IPS-11a (cell line): ENCODE data around the gene MRPL16.
"Not testable (repeated sequence)": the region's sequence is repeated elsewhere in the genome, so short reads cannot be mapped to it uniquely, and the experiment has no call there.

ENCODE experiments used
- H3K4me3 ChIP-seq: one replicate; pipeline ENCODE4 v1.5.1; 2013; ENCODE audit warnings: low read depth, low read length, control low read depth

The MRPL16 gene

DNA sequence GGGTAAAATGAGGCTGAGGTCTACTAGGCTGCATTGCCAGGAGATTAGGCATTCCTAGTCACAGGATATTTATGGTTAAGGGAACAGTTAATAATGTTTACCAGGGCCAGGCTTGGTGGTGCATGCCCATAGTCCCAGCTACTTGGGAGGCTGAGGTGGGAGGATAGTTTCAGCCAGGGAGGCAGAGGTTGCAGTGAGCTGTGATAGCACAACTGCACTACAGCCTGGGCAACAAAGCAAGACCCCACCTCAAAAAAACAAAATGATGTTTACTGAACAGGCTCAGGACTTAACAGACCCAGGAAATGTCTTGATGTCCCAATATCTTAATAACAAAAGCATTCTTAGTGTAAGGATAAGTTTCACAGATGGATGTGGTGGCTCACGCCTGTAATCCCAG is 2.8 kb upstream of the MRPL16 start:
- no peak overlapping the region for H3K4me3 ChIP-seq

DNA sequence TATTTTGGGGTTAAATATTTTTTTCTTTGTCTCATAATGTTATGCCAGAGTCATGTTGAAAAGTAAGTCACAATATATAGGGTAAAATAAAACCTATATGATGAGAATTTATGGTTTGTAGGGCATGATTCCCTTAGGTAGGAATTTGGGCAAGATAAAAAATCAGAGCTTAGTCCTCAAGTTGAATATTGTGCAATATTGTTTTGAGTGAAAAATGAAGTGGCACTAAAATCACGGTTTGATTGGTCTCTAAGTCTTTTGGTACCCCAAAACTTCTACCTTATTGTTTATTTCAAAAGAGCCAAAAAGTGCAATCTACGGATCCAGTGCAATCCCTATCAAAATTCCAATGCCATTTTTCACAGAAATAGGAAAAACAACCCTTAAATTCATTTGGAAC is 1.6 kb upstream of the MRPL16 start:
- no peak overlapping the region for H3K4me3 ChIP-seq

DNA sequence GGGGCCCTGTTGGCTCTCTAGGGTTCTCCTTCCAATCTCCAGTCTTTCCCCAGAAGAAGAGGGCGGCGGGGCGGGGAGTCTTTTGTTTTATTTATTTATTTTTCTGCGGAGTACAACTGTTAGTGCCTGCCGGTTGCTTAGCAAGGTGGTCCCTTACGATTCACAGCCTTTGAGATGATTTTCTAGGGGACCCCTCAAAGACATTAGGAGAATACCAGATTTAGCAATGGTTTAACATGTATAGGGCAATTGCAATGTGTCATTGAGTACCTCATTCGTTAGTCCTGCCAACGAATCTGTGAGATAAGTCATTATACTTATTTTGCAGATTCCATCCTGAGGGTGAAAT is 307 bp upstream of the MRPL16 start:
- H3K4me3 ChIP-seq = no peak overlapping the region

DNA sequence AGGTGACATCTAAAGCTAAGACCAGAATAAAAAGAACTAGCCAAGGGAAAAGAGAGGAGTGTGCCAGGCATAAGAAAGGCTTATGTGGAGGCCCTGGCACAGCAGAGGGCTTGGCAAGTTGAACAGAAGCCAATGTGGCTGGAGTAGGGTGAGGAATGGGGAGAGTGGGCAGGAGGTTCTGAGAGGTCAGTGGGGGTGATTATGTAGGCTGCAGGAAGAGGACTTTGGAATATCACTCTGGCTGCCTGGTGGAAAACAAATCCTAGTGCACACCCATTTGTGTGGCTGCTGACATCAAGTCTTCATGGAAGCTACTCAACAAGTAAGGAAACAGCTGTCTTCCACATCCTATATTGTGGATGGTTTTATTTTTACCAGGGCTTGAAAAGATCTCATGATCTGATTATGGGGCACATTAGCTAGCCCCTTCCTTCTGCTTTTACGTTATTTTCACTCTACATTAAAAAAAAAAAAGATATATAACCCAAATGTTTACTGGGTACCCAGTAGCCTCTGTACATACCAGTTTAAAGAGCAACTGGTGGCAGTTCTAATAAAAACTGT is 3.4 kb downstream of the MRPL16 start:
- no peak overlapping the region for H3K4me3 ChIP-seq

DNA sequence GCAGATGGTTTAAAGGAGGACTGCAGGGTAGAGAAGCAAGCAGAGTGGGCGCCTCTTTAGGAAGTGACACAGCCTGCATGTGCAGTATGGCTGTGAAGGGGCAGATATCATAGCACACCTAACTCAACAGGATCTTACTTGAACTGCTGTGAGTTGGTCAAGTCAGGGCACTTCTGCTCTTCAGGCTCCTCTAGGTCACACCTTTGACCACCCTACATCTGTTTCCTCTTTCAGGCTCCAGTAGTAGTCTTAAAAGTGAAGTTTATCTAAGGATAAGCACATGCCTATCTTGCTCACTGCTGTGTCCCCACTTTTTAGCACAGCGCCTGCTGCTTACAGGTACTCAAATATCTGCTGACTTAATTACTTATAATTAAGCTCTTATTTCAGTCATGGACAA is 6.5 kb downstream of the MRPL16 start:
- H3K4me3 ChIP-seq = no peak overlapping the region

DNA sequence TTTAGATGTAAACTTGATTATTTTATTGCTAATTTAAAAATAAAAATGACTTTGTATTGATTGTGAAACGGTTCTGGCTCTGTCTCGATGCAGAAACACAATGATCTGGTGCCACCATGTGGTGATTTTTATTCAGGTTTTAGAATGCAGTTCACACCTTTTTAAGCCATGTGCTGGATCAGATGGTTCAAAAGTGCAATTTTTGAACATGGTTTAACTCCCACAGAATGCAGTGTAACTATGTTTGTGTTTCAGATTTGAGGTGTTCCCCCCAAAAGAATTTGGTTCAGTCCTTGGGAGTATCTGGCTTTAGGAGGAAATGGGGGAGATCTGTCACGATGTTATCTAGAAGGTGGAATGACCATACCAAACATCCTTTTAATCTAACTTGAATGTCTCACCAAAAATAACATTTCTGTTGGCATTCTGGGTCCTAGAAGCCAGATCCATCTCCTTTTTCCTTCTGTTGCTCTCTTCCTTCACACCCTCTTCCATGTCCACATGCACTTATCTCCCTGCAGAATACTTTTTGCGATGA is 7.9 kb downstream of the MRPL16 start:
- H3K4me3 ChIP-seq = no peak overlapping the region

DNA sequence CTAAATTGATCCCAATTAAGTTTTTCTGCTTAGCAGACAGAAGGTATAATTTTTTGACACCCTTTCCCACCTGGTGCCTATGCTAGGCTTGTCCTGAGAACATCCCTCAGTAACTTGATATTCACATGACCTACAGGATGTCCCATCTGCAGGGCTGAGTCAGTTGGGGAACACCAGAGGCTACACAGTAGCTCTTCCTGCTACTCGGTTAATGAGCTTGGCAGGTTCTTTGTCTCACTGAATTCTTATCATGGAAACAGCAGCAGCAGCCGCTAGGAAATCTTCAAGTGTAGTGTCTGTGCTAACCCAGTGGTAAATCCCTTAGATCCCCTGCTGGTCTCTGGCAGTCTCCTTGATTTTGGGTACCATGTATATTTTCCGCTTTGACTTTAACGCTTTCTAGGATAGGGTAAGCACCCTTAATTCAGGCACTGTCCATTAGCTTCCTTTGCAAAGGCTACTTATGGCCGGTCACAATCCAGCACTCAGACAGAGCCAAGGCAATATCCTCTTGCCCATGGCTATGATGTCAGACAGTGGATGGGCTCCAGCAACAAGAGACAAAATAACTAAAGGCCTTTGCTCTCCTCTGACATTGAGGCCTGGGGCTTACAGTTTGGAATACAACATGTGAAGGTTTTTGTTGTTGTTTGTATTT is 8.5 kb downstream of the MRPL16 start:
- no peak overlapping the region for H3K4me3 ChIP-seq

DNA sequence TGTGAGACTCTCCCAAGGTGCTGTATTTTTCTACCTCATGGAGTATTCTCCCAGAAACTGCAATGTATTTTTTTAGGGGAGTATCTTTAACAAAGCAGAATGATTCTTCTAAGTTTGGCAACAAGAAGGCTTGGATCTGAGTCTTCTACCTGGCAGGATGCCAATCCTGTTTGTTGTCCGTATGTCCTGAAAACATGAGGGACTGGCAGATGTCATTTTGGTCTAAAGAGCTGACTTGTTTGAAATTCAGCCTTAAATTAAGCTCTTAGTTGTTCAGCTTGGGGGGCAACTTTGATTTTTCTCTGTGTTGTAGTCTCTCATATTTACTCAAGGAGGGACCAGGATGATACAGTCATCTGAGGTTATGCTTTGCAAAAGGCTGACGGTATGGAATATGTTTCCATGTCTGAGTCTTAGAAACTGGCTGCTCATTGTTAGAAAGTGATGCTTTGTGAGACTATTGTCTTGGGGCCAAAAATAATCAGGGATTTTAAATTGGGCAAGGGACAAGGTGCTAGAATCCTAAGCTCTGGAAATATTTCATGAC is 9.3 kb downstream of the MRPL16 start:
- H3K4me3 ChIP-seq = no peak overlapping the region

DNA sequence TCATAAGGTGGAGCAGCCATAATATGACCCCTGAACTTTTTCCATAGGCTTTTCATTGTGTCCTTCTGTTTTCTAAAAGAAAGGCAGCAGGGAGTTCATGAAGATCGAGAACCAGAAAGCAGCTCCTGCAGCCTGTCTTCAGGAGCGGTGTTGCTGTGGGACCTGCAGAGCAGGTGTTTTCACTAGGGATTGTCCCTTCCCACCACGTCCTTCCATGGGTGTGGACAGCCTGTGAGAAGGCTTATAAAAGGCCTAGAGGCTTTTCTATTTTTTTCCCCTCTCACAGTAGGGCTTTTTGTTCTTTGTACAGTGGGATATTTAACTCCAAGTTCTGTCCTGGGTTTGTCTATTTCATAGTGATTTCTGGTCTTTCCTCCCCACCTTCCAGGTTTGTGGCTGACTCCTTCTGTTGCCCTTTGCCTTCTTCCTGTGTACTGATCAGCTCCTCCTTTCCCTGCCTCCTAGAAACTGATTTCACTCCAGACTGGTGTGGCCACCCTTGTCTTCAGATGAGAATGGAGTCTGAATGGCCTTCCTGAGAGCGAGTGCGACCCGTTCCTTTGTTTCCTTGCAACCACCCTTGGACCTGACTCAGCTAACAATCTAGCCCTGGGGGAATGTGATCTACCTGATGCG is 10.1 kb downstream of the MRPL16 start:
- H3K4me3 ChIP-seq = no peak overlapping the region

DNA sequence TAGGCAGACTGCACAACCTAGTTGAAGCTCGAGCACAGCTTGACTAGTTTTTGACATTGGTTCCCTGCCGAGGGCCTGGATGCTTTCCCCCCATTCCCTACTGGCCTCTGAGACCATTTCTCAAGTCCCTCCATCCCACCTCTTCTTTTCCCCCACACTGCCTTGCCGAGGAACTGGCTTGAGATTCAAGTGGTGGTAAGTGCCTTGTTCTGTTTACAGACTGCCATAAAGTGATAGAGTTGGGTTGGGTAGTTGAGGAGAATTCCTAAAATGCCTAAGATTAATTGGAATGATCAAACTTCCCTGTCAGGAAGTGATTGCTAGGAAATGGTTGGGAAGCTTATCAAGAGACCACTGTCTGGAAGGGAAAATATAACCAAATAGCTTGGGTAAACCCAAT is 16.2 kb downstream of the MRPL16 start:
- no peak overlapping the region for H3K4me3 ChIP-seq

DNA sequence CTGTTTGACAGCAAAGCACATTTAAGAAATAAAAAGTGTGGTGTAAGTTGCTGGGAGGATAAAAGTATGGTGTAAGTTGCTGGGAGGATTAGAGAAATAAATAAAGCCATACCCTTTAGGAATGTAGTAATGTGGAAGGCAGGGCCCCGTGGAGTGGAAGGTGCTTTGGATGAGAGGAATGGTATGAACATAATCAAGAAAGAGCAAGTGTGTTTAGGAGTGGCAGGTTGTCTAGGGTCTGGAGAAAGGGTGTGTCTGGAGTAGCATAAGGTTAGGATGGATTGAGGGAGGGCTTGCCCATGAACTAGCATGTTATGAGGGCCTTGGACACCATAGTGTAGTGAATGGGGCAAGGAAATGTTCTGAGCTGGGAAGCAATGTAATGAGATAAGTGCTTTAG is 18.1 kb downstream of the MRPL16 start:
- H3K4me3 ChIP-seq = no peak overlapping the region

DNA sequence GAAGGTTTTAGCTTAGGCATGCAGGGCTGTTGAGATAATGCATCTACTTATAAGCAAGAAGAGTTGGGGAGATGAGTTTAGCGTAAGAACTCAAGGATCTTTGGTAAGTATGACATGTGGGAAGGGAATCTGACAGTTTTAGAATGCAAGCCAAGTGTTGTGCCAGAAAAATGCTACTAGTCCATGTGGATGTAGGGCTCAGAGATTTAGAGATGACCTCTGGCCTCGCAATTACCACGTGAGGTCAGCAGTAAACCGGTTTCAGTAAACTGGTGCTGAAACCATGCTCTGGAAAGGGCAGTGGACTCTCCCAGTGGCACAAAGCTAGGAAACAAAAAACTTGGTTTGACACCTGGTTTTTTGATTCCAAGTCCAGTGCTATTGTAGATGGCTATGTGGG is 18.9 kb downstream of the MRPL16 start:
- H3K4me3 ChIP-seq = no peak overlapping the region

DNA sequence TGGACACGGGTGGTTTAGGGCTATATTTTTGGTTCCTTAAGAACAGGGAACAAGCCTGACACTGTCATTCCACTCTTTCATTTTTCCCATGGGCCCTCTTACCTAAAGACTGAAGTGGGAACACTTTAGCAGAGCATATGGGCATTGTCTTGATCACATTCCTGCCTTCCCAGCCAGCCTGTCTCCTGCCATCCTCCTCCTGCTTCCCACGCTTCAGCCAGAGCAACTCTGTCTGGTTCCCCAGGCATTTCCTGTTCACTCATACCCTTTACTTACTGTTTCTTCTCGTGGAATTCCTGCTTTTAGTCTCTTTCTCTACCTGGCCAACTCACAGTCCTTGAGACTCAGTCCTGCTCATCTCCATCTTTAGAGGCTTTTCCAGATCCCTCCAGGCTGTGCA is 22.8 kb downstream of the MRPL16 start:
- H3K4me3 ChIP-seq = no peak overlapping the region

DNA sequence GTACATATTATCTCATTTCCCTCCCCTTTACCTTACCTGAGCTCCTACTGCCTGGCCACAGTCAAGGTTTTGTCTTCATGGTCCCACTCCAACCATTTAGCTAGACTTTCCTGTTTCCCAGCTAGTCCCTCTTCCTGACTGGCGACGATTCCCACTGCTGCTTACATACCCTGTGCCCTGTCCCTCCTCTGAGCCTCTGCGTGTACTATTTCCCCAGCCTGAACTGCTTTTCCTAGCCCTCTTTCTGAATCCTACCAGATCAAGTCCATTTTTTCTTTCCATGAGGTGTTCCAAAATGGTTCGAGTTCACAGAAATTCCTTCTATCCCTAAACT is 23.4 kb downstream of the MRPL16 start:
- no peak overlapping the region for H3K4me3 ChIP-seq

DNA sequence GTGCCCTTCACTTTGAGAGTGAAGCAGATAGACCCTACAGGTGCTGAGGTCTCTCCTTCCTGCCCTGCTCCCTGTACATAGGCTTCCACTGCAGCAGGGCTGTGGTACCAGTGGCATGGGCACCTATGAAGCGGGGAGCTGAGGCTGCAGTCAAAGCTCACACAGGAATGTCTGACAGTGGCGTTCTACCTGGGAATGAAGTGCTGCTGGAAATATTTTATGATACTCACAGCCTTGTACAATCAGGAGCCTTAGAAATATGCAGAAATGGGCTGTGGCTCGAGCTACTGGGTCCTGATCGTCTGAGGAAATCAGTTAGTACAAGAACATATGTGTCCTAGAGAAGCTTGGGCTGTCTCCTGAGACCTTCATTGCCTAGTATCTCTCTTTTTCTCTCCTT is 24.8 kb downstream of the MRPL16 start:
- H3K4me3 ChIP-seq = no peak overlapping the region

DNA sequence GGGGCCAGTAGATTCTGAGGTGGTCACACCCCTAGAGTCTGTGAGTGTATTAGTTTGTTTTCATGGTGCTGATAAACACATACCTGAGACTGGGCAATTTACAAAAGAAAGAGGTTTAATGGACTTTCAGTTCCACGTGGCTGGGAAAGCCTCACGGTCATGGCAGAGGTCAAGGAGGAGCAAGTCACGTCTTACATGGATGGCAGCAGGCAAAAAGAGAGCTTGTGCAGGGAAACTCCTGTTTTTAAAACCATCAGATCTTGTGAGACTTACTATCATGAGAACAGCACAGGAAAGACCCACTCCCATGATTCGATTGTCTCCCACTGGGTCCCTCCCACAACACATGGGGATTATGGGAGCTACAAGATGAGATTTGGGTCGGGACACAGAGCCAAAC is 26.1 kb downstream of the MRPL16 start:
- not testable (repeated sequence) for H3K4me3 ChIP-seq

DNA sequence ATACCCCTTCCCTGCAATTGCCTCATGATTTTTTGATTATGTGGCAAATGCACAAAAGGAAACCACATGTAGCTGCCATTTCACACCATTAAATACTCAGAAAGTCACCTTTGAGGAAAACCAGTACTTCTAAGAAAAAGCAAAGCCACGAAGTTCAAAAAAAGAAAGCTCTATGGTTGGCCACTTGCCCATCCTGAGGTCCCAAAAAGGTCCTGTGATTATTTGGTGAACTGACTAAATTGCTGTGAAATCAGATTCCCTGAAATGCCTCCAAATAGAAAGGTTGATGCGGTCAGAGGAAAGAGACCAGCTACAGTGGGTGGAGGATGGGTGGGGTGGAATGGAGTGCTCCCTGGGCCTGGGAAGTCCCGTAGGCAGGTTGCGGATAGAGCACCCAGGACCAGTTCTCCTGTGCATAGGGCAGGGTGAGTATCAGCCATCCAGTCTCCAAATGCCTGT is 26.9 kb downstream of the MRPL16 start:
- no peak overlapping the region for H3K4me3 ChIP-seq

DNA sequence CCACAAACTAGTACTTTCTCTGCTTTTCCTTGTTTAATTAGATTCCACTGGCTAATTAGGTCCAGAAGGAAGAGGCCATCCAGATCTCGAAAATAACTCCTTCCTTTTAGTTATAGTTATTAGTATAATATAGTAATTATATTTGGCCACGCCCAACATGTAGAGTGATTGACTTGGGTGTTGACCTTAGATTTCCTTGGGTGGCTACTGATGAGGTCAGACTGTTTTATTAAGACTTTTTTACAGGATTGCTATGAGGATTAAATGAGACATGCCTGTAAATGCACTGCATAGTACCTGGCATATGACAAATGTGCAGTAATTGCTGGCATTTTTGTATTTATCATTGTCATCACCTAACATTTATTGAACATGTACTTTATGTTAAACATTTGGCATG is 28.5 kb downstream of the MRPL16 start:
- H3K4me3 ChIP-seq = no peak overlapping the region

DNA sequence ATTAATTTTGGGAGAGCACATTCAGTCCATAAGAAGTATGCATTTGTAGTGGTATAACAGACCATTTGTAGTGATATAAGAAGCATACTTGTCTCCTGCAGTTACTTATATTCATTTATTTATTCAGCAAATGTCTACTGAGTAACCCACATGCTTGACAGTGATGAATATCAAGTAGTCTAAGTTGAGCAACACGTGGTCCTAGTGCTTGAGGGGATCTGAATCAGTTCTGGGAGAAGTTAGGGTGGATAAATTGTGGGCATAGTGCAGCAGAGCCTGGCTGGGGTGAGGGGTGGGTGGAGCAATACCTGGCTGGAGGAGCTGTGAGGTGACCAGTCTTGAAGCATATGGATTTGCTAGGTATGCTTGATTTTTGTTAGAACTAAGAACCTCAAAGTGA is 31.1 kb downstream of the MRPL16 start:
- H3K4me3 ChIP-seq = no peak overlapping the region

DNA sequence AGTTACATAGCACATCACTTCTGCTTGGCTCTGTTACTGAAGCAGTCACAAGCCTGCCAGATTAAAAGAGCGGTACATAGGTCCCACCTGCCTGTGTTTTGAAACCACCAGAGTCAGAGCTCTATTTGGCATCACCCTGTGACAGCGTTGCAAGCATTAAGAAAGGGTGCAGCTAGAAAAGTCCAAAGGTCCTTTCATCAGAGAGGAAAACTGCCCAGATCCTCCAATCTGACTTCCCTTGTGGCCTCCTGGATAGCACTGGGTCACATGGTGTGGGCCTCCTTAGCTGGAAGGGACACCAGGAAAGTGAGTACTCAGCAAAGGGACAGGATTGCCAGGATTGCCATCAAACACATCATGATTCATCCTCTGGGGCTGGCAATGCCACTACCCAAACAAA is 32.5 kb downstream of the MRPL16 start:
- H3K4me3 ChIP-seq = no peak overlapping the region

DNA sequence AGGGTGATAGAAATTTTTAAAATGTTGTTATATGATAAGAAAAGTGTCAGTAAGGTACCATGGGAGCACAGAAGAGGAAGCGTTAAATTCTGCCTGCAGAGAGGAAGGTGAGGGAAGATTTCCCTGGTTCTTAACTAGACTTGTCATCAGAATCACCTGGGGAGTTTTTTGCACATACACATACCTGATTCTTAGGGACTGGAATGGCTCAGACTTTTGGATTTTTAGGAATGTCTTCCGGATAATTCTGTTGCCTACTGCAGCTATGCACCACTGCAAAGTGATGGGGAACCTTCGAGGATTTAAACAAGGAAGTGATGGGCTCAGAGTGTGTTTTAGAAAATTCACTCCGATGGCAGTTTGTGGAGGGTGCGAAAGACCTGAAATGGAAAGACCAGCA is 33.5 kb downstream of the MRPL16 start:
- no peak overlapping the region for H3K4me3 ChIP-seq
